ENCODE data around the gene DIP2C.

DNA sequence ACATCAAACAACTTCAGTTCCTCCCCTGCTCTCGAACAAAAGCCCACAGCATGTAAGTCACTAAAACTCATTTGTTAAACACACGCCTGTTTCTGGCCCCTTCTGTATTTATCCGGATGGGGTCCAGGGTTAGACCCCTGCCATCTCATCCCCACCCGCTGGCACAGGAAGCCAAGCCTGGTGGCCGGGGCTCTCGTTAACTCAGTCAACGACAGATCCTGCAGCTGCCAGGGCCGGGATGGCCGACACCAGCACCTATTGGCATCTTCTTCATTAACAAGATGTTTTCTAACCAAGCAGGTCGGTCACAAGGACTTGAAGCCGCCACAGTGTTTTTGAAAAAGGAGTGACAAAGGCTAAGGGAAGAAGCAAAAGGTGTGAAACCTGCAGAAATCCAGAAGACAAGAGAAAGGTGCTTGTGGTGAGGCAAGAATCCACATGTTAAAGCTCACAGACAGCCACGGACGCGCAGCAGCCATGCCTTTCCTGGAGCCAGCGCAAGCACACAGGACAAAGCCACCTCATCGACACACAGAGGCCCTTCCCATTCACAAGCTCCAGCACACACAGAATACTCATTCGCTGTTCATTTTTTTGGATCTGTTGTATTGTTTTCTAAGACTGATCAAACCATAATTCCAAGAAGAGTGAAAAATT is 202.7 kb downstream of the DIP2C start:
- TF ChIP-seq, protein P1, sequence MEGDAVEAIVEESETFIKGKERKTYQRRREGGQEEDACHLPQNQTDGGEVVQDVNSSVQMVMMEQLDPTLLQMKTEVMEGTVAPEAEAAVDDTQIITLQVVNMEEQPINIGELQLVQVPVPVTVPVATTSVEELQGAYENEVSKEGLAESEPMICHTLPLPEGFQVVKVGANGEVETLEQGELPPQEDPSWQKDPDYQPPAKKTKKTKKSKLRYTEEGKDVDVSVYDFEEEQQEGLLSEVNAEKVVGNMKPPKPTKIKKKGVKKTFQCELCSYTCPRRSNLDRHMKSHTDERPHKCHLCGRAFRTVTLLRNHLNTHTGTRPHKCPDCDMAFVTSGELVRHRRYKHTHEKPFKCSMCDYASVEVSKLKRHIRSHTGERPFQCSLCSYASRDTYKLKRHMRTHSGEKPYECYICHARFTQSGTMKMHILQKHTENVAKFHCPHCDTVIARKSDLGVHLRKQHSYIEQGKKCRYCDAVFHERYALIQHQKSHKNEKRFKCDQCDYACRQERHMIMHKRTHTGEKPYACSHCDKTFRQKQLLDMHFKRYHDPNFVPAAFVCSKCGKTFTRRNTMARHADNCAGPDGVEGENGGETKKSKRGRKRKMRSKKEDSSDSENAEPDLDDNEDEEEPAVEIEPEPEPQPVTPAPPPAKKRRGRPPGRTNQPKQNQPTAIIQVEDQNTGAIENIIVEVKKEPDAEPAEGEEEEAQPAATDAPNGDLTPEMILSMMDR (IDR thresholded peaks at IDR 0.05) = no peak
- no peak for TF ChIP-seq POLR2A (IDR thresholded peaks at IDR 0.05)
